H1 (cell line): Measurements from ENCODE around the gene BHLHE23.
A peak's percentile ranks its signal among the peaks of the same experiment; 100 is the strongest.

Experiments used
- BACH1 ChIP-seq: IDR thresholded peaks from 2 replicates; pipeline ENCODE4 v1.6.1; 2012; ENCODE audit warnings: low read length, improper control_type of control experiment
- EZH2 ChIP-seq: fragments of 200-600 bp; sonication (generic); IDR thresholded peaks from 2 replicates; pipeline ENCODE4 v1.7.1; 2012; ENCODE audit warnings: low read depth, mild to moderate bottlenecking, moderate library complexity, low read length, inconsistent platforms; ENCODE audit not compliant: severe bottlenecking
- POLR2A ChIP-seq, 2 experiments: IDR thresholded peaks; 1 replicate in 1 of 2; 2 replicates in 1 of 2; pipeline ENCODE4 v1.6.1; 2011; ENCODE audit warnings: low read depth in 2 of 2, low read length in 2 of 2, mild to moderate bottlenecking in 2 of 2; ENCODE audit errors: control extremely low read depth in 1 of 2
- TF ChIP-seq, protein P1 (sequence below), 3 experiments: IDR thresholded peaks; 1 replicate in 2 of 3; 2 replicates in 1 of 3; pipeline versions ENCODE4 v1.5.1 to v1.6.1; 2011; ENCODE audit warnings: low read length in 3 of 3, mild to moderate bottlenecking in 3 of 3, inconsistent platforms in 2 of 3, low read depth in 1 of 3, moderate library complexity in 1 of 3; ENCODE audit not compliant: insufficient read depth in 1 of 3; ENCODE audit errors: control extremely low read depth in 1 of 3

DNA sequence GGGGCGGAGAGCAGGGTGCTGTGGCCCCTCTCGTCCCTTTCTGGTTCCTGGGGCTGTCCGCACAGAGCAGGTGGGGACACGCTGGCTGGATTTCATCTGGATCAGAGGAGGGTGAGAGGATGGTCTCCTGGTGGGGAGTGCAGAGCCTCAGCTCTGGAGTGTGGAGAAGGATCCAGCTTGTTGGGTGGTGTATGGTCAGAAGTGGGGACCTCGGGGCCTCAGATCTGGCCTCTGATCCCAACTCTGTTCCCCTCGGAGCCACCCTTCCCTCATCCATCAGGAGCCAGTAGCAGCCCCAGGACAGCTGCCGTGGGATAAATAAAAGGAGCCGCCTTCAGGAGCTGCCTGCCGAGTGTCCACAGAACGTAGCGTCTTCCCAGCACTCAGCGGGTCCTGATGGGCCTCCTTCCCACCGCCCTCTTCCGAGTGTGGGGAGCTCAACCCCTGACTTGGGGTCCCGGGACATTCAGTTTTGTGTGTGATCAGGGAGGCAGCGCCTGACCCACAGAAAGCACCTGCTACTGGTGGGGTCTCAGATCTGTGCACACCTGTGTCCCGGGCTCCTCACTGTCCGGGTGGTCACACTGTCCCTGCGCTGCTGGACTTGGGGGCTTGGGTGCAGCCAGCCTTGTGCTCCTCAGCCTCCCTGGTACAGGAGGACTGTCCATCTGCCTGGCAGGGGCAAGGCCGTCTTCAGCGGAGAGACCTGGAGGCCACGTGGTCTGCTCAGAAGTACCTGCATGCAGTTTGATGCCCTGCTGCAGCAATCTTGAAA, 25.4 kb upstream of the BHLHE23 start:
- TF ChIP-seq POLR2A (IDR thresholded peaks at IDR 0.05; ENCODE audit: control extremely low read depth in 1 of 2, low read depth in 2 of 2, low read length in 2 of 2) (no peak), EZH2 (peak; percentile 15), BACH1 (no peak)
- TF ChIP-seq, protein P1, sequence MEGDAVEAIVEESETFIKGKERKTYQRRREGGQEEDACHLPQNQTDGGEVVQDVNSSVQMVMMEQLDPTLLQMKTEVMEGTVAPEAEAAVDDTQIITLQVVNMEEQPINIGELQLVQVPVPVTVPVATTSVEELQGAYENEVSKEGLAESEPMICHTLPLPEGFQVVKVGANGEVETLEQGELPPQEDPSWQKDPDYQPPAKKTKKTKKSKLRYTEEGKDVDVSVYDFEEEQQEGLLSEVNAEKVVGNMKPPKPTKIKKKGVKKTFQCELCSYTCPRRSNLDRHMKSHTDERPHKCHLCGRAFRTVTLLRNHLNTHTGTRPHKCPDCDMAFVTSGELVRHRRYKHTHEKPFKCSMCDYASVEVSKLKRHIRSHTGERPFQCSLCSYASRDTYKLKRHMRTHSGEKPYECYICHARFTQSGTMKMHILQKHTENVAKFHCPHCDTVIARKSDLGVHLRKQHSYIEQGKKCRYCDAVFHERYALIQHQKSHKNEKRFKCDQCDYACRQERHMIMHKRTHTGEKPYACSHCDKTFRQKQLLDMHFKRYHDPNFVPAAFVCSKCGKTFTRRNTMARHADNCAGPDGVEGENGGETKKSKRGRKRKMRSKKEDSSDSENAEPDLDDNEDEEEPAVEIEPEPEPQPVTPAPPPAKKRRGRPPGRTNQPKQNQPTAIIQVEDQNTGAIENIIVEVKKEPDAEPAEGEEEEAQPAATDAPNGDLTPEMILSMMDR (IDR thresholded peaks at IDR 0.05; ENCODE audit: control extremely low read depth in 1 of 3, insufficient read depth in 1 of 3, low read depth in 1 of 3, low read length in 3 of 3) = no peak
